HG03457 (cell line): ENCODE data around the gene SPRING1.
"Not testable (repeated sequence)": the region's sequence is repeated elsewhere in the genome, so short reads cannot be mapped to it uniquely, and the experiment has no call there.

ENCODE experiments used
- ATAC-seq: cut with Tn5 transposase; IDR thresholded peaks from one replicate; pipeline ENCODE4 v1.9.1; 2021; ENCODE audit warnings: moderate number of reproducible peaks; ENCODE audit not compliant: unreplicated experiment

Gene SPRING1

DNA sequence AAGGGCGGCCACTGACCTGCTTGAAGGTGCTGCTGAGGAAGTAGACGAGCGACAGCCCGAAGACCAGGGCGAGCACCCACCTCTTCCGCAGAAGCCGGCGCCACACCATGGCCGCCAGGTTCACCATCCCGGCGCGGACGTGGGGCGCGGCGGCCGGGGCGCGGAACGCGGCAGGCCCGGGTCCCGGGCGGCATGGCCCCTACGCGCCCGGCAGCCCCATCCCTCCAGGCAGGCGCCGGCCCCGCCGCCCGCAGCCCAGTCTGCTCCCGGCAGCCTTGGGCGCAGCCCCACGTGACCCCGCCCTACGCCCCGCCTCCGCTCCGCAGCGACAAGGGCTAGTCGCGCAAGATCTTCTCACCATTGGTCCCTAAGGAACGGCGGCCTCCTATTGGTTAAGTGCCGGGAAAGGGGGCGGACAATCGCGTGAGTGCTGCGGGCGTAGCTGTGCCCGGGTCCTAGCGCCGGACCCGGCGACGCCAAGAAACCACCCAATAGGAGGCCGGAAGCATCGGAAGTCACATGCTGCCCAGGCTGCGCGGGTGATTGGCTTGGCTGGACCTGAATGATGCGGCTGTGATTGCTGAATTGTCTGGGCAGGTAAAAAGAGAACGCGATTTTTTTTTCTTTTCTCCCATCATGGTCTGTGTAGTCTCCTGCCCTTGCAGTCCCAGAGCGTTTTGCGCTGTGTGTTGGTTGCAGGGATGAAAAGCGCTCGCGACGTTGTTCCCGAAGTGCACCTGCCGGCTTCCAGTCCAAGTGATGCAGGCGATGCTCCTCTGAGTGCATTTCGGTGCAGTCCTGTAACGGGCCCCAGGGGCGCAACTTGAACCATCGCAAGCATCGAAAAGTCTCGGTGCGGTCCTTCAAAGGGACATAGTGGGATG lies at the start of gene SPRING1, which contains the start of gene RNFT2:
TSS of gene SPRING1 (minus strand) at position 296 of the 884 bp plus-strand sequence. CDS start at position 127, 169 bp downstream.
TSS of gene RNFT2 (plus strand) at position 542 of the 884 bp plus-strand sequence. CDS start 2,183 bp downstream, outside the sequence.
- ATAC-seq, result peak; percentile 96

DNA sequence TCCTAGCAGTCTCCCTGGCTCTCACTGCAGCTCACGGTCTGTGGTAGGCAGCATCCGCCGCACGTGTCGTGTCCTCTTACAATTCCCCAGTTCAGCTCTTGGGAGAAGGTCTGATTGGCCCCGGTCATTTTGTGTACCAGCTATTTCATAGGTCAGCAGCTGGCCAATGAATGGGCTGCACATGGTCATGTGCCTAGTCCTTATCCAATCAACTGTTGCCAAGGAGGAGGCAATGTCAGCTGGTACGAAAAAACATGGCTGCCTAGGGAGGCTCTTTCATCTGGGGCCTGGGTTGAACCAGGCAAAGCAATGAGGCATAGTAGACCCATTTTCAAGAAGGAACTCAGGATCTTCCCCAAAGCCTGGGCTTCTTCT lies 46.4 kb upstream of the SPRING1 start:
- no peak for ATAC-seq

- no peak for ATAC-seq
Measured at GRCh38 chr12:116783525-116784237, 45.8 kb upstream of the SPRING1 start.

GRCh38 chr12:116780942-116781341 lies 43.1 kb upstream of the SPRING1 start:
- no peak for ATAC-seq

GRCh38 chr12:116779597-116779996 lies 41.7 kb upstream of the SPRING1 start:
- ATAC-seq, result no peak

DNA sequence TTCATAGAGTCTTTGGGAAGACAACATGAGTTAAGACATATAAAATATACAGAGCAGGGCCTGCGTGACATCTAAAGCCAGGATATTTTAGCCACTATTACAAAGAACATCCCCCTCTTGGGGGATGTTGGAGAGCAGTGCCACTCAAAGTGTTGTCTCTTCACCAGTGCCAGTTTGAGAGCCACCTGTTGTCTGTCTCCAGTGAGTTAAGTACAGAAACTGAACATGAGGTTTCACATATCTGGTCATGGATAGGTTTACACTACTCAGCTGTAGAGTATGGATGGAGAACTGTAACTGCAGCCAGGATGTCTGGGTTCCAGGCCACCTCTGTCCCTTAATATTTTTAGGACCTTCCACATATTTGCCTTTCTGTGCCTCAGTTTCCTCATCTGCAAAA lies 39.4 kb upstream of the SPRING1 start:
- ATAC-seq, result no peak

DNA sequence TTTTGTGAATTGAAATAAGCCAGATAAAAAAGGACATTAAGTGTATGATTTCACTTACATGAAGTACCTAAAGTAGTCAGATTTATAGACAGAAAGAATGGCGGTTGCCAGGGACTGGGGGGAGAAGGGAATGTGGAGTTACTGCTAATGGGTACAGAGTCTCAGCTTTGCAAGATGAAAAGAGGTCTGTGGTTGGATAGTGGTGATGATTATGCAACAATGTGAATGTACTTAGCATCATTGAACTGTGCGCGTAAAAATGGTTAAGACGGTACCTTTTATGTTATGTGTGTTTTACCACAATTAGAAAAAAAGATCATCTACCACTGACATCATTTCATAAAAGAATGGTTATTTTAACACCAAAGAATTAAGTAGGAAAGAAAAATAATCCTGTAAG lies 36.2 kb upstream of the SPRING1 start:
- no peak for ATAC-seq

DNA sequence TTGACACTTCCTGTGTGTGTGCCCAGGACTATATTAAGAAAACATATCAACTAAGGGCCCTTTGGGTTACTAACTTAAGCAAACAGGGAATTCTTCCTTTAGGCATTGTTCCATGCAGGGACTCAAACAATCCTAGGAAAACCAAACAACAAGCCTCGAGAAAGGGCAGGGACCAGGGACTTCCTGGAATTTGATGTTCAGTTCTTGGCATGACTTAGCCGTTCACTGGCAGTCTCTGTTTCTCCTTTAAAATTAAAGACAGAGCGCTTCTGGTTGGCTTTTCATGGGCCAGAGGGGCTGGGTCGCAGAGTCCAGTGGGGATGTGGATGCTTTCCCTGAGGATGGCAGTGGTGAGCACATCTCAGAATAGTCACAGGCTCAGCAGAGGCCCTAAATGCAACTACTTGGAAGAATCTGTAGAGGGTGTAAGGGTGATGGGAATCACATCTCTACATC lies 35.4 kb upstream of the SPRING1 start:
- ATAC-seq, result no peak

DNA sequence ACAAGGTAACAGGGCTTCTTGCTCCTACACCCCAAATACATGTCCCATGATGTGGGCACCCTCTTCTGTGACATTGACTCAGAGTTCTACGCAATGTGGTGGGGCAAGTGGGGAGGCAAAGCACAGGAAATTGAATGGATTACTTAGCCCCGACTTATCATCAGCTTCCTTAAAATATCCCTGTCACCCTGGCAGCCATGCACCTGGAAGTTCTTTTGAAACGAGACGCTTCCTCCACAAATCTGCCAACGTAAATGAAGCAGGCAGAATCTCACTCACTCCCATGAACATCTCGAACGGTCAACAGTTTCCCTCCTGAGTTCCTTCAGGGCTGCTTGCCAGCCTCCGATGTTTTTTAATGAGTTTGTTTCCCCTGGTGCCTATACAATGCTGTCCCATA lies 33.8 kb upstream of the SPRING1 start:
- ATAC-seq, result no peak

GRCh38 chr12:116766746-116767145 lies 28.9 kb upstream of the SPRING1 start:
- ATAC-seq, result no peak

GRCh38 chr12:116766285-116766684 lies 28.4 kb upstream of the SPRING1 start:
- no peak for ATAC-seq

- no peak for ATAC-seq
Measured at GRCh38 chr12:116765271-116765670, 27.4 kb upstream of the SPRING1 start.

DNA sequence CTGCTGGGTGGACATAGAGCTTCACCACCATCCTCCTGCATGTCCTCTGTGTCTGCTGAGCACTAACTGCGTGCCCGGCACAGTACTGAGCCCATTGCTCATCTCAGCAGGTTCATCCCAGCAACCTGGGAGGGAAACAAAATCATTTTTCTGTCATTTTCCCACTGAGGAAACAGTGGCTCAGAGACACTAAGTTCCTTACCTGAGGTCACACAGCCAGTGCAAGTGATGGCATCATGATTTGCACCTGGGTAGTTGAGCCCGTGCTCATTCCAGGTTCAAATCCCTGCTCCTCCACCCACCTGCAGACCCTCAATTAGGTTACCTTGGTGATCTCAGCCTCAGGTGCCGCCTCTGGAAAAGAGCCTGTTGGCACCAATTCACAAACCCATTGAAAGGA lies 23.6 kb upstream of the SPRING1 start:
- no peak for ATAC-seq

- no peak for ATAC-seq
Measured at GRCh38 chr12:116760622-116761020, 22.8 kb upstream of the SPRING1 start.

GRCh38 chr12:116759783-116760621 lies 22.1 kb upstream of the SPRING1 start:
- ATAC-seq, result peak; percentile 90

DNA sequence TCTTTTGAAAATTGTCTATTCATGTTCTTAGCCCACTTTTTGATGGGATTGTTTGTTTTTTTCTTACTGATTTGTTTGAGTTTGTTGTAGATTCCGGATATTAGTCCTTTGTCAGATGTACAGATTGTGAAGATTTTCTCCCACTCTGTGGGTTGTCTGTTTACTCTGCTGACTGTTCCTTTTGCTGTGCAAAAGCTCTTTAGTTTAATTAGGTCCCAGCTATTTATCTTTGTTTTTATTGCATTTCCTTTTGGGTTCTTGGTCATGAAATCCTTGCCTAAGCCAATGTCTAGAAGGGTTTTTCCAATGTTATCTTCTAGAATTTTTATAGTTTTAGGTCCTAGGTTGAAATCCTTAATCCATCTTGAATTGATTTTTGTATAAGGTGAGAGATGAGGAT lies 16.9 kb upstream of the SPRING1 start:
- not testable (repeated sequence) for ATAC-seq

- ATAC-seq, result not testable (repeated sequence)
Measured at GRCh38 chr12:116754097-116754496, 16.2 kb upstream of the SPRING1 start.

DNA sequence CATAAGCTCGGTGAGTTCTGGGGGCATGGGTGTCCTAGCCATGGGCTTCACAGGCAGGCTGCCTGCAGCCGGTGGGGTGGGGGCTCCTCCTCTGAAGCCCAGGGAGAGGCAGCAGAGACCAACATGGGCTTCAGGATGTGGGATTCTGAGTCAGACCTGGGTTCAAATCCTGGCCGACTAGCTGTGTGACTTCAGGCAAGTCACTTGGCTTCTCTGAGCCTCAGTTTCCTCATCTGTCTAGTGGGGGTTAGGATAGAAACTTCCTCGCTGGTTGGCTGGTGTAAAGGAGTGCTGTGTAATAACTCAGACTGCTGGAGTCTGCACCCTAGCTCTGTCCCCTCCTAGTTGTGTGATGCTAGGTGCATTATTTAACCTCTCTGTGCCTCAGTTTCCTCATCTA lies 12.4 kb upstream of the SPRING1 start:
- ATAC-seq, result no peak

DNA sequence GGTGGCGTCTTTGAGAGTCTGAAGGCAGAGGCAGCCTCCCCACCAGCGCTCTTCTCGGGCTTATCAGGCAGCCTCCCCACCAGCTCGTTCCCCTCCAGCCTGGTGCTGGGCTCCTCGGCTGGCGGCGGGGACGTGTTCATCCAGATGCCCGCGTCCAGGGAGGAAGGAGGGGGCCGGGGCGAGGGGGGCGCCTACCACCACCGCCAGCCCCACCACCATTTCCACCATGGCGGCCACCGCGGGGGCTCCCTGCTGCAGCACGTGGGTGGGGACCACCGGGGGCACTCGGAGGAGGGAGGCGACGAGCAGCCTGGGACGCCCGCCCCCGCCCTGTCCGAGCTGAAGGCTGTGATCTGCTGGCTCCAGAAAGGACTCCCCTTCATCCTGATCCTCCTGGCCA lies 12.0 kb upstream of the SPRING1 start:
- ATAC-seq, result no peak

DNA sequence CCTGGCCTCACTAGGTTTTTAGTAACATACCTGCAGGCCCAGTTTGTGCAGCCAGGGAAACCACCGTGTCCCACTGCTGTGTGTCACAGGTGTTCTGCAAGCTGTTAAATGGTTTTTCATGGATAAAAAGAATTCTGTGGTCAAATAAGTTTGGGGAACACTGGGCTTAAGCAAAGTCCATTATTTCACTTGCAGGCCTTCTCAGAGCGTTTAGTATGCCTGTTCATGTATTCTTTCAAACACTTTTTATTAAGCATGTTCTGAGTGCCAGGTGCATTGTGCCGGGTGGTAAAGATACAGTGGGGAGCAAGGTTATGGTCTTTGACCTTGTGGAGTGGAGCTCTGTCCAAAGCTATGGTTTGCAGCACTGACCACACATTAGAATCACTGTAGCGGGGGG lies 7.7 kb upstream of the SPRING1 start:
- ATAC-seq, result no peak

GRCh38 chr12:116744766-116745165 lies 6.9 kb upstream of the SPRING1 start:
- ATAC-seq, result no peak
